HG02970 (cell line): ENCODE measurements around the gene CALN1.
"Not testable (repeated sequence)": the region's sequence is repeated elsewhere in the genome, so short reads cannot be mapped to it uniquely, and the experiment has no call there.

Experiments used
- ATAC-seq: cut with Tn5 transposase; IDR thresholded peaks from one replicate; pipeline ENCODE4 v1.9.1; 2021; ENCODE audit warnings: mild to moderate bottlenecking, moderate library complexity, moderate number of reproducible peaks; ENCODE audit not compliant: unreplicated experiment, low FRiP score

CALN1 gene

DNA sequence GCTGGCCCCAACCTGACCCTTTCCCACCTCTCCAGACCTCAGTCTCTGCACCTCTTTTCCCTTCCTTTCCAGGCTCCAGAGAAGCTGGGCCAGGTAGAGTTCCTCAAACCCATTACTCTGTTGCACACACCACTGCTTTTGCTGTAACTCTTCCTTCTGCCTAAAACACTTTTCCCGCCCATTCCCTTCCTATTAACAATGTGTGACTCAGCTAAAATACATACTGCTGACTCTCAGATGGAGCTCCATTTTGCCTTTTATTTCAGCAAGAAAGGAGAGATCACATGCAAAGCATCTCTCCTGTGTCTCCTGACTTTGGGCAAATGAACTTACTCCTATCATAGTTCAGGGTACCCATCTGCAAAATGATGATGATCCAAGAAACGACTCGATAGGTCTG is 201.0 kb downstream of the CALN1 start:
- no peak for ATAC-seq

DNA sequence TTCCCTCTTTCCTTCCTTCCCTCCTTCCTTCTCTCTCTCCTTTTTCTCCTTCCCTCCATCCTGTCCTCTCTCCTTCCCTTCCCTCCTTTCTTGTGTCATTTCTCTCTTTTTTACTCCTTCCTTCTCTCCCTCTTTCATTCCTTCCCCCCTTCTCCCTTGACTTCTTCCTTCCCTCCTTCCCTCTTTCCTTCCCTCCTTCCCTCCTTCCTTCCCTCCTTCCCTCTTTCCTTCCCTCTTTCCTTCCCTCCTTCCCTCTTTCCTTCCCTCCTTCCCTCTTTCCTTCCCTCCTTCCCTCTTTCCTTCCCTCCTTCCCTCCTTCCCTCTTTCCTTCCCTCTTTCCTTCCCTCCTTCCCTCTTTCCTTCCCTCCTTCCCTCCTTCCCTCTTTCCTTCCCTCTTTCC is 203.1 kb downstream of the CALN1 start:
- not testable (repeated sequence) for ATAC-seq

DNA sequence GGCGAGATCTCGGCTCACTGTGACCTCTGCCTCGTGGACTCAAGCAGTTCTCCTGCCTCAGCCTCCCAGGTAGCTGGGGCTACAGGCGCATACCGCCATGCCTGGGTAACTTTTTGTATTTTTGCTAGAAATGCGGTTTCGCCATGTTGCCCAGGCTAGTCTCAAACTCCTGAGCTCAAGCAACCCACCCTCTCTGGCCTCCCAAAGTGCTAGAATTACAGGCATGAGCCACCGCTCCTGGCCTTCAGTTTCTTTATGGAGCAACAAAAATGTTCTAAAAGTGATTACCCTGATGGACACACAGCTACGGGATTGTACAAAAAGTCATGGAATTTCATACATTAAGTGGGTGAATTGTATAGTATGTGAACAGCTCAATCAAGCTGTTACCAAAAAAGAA is 216.0 kb downstream of the CALN1 start:
- ATAC-seq: no peak

DNA sequence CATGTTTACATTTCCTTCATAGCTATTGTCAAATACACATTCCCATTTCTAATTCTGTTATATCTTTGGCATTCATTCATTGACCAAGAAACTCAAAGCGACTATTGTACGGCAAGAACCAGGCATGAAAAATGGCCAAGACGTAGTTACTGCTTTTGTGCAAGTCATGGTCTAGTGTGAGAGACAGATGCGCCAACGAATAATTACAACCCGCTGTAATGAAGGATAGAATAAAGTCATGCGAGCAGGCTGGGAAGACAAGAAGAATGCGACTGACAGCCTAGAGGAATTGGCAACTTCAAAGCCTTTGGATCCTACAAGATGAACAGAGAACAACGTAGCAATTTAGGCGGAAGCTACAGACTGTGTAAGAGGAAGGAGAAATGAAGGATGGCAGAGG is 221.2 kb downstream of the CALN1 start:
- no peak for ATAC-seq

DNA sequence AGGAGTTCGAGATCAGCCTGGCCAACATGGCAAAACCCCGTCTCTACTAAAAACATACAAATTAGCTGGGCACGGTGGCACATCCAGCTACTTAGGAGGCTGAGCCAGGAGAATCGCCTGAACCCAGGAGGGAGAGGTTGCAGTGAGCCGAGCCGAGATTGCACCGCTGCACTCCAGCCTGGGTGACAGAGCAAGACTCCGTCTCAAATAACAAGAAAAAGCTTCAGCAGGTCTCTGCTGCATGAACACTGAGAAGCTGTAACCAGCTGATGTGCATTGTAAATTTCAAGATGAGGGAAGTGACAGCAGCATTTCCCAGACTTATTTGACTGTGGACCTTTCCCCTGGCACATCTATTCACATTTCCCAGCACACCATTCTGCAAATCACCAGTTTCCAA is 222.0 kb downstream of the CALN1 start:
- no peak for ATAC-seq

DNA sequence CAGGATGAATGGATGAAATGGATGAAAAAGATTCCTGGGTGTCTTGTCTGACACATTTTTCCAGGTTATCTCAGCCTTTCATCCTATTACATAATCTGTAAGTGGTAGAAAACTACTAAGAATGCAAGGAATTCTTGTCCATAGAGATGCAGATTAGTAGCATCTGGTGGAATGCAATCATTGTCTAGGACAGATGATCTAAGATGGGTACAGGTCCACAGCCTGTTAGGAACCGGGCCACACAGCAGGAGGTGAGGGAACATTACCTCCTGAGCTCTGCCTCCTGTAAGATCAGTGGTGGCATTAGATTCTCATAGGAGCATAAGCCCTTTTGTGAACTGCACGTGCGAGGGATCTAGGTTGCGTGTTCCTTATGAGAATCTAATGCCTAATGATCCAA is 225.0 kb downstream of the CALN1 start:
- ATAC-seq: no peak

DNA sequence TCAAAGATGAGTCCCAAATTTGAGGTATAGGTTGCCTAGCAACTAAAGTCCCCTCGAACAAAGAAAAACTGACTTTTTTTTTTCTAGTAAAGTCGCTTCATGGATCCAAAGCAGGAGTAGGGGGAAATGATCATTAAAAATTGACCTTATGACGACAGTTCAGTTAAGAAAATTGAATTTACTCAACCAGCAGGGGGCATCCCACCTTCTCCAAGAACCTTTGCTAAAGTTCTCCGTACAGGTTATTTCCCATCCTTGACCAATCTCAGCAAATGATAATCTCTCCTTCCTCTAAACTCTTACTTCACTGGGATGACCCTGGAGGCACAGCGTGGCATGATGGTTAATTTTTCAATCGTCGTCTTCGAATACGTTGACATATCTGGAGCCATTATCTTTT is 228.3 kb downstream of the CALN1 start:
- no peak for ATAC-seq

DNA sequence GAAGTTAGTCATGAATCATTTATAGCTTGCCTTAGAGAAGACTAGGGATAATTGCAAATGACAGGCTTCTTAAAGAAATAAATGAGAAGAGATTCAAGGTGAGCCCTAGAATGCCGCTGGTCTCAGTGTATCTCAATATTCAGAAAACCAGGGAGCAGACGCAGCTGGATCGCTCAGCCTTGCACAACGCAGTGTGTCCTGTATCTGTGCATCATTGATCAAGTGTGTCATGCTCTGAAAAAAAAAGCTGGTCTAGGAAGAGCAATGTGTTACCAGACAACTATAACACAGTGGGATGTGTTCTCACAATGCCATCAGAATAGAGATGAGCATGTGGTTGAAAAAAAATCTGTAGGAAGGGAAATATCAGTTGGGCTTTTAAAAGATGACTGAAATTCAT is 230.1 kb downstream of the CALN1 start:
- ATAC-seq: no peak

DNA sequence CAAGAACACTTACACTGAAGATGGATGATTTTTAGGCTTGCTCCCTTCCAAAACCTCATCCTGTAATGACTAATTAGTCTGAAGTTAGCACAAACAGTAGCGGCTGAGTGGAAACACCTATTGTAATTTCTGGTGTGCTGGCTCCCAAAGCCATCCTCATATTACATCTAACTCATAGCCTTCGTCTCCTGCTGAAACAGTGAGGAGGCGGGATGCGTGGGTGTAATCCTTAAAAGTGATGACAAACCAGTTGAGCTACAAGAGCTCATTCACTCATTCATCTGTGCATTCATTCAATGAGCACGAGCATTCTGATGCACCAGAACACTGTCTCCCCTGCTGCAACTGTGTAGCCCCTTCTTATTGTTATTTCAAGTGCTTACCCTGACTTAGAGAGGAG is 235.3 kb downstream of the CALN1 start:
- no peak for ATAC-seq

DNA sequence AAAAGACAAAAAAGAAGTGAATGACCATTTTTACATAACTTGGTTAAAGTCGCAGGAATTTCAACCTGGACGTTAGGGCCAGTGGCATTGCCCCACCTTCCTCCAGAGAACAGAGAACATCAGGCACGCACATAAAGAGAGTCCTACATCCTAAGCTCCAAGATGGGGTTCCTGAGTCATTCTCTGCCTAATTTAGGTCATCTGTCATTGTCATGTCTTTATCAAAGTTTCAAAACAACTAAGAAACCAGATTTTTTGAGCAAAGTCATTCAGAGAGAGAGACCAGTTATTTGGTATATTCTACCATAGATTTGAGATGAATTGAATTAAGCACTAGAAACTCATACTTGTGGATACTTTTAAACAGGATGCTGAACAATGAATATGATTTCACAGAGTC is 241.7 kb downstream of the CALN1 start:
- no peak for ATAC-seq

DNA sequence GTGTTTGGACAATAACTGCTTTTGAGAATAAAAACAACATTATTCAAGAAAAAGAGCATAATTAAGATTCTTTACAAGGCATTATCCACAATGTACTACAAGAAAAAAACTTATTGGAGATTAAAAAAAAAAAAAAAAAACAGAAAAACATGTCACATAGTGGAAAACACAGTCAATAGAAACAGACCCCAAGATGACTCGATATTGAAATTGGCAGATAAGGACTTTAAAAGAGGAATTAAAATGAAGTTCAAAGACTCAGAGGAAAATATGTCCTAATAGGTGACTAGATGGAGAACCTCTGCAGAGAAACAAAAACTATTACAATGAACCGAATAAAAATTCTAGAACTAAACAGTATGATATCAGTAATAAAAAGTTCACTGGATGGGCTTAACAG is 248.9 kb downstream of the CALN1 start:
- no peak for ATAC-seq

DNA sequence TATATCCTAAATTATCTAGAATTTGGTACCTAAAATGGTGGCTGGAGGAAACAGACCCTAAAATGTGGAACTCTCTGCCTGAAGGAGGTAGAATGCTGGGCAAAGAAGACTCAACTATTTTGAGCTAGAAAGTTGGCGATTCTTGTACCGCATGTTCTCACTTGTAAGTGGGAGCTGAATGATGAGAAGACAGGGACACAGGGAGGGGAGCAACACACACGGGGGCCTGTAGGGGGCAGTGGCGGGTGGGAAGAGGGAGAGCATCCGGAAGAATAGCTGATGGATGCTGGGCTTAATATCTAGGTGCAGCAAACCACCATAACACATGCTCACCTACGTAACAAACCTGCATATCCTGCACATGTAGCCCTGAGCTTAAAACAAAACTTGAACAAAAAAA is 250.6 kb downstream of the CALN1 start:
- ATAC-seq: no peak

DNA sequence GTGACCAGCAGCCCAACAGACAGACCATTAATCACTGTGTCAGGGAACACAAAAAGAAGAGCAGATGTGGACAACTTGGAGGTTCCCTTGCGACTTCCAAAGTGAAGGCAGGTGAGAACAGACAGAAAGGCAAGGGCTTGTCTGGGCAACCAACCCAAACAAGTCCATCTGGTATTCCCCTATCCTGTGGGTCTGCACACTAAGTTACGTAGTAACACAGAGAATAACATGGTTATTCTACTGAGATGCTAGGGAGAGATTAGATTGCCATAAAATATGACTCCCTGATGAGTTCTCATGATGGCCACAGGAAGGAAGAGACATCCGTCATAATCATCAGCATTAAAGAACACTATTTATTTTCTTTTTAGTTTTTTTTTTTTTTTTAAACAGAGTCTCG is 252.2 kb downstream of the CALN1 start:
- ATAC-seq: no peak

DNA sequence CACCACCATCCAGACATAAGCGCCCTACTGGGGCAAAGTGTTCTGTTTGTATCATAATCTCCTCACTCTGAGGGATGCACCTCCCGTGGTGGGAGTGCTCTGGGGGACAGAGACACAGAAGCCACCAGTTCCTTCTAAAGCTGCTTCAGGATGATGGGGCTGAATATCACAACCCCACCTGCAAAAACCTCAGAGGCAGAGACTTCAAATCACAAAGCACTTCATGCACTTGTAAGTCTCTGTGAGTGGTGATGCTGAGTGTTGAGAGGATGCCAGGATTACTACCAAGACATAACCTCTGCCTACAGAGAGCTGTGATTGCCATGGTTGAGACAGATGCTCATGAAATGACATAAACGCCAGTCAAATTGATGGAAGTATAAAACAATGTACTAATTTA is 255.5 kb downstream of the CALN1 start:
- ATAC-seq: no peak

DNA sequence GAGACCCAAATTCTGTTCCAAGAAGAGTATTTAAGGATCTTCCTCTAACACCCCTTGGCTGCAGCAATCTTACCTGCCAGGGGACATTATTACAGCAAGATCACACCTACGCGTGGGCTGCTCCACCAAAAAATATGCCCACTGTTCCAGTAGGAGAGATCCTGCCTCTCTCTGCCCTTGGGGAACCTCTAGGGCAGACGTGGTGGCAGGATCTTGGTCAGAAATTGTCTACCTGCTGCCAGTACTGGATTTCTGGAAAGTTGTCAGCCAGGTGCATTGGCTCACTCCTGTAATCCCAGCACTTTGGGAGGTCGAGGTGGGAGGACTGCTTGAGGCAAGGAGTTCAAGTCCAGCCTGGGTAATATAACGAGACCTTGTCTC is 259.0 kb downstream of the CALN1 start:
- ATAC-seq: no peak

DNA sequence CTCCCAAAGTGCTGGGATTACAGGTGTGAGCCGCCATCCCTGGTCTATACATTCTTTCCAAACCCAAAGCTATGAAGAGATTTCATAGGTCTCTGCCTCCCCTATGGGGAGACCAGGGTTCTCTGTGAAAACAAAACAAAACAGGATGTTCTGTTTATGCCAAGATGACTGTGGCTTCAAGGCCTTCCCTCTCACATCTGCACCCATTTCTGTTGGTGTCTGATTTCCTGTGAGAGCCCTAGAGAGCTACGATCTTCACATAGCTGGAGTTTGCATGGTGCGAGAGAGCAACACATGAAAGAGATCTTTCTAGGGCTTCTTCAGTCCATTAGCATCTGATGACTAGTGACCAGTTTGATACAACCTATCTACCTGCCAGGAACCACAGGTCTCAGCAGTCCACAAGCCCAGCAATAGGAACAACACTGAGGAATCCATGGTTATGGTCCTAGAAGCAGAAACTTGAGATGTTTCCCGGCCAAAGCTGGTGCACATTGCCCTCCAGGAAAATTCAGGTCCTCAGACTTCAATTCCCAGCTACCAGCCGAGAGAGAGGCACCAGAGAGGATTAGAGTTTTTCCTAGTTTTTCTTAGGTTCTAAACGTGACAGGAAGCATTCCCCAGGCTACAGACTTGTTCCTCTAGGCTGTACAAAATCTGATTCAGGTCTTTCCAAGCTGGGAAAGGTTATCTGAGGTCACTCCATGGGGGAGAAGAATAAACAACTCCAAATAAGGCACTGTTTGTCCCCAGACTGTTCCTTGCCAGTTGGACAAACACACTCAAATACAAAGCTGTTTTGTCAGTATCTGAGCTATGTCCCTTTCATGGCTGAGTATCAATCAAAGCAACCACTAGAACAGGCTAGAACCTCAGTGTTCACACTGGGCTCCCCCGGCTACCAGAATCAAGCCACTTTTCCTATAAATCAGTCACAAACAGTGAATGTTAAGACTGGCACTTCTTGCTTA is 259.7 kb downstream of the CALN1 start:
- no peak for ATAC-seq

DNA sequence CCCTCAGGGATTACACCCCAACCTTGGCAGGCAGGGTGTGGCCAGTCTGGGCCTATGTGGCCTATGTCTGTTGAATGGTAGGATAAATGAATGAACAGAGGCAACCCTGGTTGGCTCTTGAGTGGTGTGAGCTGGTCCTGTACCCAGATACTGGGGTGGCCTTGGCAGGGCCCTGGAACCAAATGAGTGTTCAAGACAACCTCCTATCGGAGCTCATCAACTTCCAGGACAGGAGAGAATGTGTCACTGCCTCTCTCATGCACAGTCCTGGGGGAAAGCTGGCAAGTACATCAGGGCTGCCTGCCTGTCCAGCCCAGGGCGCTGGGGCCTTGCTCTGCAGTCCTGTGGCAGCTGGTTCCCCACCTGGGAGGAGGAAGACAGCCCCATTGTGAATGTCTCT is 271.6 kb downstream of the CALN1 start:
- no peak for ATAC-seq

DNA sequence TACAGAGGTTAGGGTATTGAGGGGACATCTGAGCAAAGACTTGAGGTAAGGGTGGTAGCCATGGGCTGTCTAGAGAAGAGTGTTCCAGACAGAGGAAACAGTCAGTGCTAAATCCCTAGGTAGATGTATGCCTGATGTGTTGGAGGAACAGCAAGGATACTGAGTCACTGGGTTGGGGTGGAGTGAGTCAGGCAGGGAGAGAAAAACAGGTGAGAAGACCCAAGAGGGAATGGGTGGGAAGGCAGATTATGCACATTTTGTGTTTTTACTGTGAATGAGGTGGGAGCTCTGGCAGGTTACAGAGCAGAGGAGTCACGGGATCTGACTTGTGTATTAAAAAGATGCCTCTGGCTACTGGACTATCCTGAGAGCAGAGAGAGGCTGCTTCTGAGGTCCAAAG is 285.0 kb downstream of the CALN1 start:
- no peak for ATAC-seq

DNA sequence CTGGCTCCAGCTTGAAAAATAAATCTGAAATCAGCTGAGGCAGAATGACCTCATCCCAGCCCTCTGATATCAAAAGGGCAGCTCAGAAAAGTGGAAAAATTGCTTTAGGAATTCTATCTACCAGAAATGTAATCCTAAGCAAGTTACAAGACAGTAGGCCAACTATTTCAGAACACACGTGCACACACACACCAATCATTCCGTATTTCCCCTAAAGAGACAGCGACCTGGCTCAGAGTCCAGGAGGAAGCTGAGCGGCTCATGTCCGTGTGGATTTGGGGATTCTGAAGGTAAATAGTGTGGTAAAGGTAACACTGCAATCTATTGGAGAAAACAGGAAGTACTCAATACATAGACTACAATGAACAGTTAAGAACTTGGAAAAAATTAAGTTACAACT is 288.2 kb downstream of the CALN1 start:
- no peak for ATAC-seq

DNA sequence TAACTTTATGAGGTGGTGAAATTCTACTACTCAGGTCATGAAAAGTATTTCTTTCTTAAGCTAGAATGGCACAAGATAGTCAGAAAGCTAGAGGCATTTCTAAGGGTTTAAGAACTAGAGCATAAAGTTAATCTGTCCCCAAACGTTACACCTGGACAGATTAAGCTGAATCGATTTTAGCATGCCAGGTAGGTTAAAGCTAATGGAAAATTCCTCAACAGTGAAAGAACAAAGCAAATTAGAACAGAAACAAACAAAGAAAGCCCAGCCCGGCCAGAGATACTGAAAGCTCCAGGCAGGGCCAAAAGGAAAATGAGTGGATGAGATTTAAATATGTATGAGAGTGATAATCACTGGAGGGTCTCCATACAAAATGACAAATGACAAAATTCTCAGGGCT is 293.8 kb downstream of the CALN1 start:
- ATAC-seq: no peak

DNA sequence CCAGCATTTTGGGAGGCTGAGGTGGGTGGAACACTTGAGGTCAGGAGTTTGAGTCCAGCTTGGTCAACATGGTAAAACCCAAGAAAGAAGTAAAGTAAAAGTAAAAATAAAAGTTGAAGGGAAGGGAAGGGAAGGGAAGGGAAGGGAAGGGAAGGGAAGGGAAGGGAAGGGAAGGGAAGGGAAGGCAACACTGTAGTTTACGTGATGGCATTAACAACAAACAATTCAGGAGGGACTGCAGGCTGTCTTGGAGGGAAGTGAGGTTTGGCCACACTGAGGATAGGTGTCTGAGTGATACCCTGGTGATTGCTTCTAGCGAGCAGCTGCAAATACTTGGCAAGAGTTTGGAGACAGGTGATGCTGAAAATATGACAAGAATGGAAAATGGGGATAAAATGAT is 298.0 kb downstream of the CALN1 start:
- ATAC-seq: no peak

DNA sequence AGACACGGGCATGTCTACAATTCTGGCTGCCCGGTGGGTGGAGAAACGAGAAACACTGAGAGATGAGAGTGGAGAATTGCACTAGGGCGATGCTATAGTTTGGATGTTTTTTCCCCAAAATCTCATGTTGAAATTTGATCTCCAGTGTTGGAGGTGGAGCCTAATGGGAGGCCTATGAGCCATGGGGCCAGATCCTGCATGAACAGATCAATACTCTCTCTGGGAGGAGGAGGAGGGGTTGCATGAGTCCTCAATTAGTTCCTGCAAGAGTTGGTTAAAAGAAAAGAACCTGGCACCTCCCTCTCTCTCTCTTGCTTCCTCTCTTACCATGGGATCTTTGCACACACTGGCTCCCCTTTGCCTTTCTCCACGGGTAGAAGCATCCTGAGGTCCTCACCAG is 299.1 kb downstream of the CALN1 start:
- no peak for ATAC-seq

DNA sequence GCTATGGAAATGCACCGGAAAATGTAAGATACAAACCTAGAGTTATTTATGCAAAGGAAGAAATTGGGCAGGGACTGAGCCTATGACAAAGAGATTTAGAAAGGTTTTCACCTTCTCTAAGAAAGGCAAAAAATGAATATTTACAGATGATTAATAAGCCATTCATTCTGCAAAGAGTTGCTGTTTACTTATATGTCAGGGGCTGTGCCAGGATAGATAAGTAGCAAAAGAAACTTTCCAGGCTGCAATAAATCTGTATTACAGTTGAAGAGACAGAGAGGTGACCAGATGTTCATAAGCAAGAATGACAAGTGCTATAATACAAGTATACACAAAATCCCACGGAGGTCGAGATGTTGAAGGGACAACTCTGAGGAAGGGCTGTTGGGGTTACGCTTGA is 299.6 kb downstream of the CALN1 start:
- no peak for ATAC-seq
